ENCODE data around the gene CCL2.
"Not testable (repeated sequence)": the region's sequence is repeated elsewhere in the genome, so short reads cannot be mapped to it uniquely, and the experiment has no call there.

CCL2 gene

DNA sequence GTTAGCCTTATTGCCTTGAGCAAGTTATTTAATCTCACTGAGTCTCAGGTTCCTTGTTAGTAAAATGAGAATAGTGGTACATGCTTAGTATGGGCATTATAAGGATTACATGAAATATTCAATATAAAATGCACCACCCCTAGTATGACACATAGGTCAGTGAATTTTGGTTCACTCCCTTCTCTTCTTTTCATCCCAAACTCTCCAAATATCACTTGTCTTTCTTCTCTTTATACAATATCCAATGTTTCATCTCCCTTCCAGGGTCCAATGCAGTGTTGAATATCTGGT is 28.4 kb upstream of the CCL2 start:
- no peak for ATAC-seq
- TF ChIP-seq OSR1 (CRISPR knock-in tag; IDR thresholded peaks at IDR 0.05) (no peak), ZC3H10 (CRISPR knock-in tag; IDR thresholded peaks at IDR 0.05) (no peak)

GRCh38 chr17:34227293-34227692 is 27.8 kb upstream of the CCL2 start:
- ATAC-seq = not testable (repeated sequence)

- TF ChIP-seq, protein P1, sequence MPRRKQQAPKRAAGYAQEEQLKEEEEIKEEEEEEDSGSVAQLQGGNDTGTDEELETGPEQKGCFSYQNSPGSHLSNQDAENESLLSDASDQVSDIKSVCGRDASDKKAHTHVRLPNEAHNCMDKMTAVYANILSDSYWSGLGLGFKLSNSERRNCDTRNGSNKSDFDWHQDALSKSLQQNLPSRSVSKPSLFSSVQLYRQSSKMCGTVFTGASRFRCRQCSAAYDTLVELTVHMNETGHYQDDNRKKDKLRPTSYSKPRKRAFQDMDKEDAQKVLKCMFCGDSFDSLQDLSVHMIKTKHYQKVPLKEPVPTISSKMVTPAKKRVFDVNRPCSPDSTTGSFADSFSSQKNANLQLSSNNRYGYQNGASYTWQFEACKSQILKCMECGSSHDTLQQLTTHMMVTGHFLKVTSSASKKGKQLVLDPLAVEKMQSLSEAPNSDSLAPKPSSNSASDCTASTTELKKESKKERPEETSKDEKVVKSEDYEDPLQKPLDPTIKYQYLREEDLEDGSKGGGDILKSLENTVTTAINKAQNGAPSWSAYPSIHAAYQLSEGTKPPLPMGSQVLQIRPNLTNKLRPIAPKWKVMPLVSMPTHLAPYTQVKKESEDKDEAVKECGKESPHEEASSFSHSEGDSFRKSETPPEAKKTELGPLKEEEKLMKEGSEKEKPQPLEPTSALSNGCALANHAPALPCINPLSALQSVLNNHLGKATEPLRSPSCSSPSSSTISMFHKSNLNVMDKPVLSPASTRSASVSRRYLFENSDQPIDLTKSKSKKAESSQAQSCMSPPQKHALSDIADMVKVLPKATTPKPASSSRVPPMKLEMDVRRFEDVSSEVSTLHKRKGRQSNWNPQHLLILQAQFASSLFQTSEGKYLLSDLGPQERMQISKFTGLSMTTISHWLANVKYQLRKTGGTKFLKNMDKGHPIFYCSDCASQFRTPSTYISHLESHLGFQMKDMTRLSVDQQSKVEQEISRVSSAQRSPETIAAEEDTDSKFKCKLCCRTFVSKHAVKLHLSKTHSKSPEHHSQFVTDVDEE (CRISPR knock-in tag; IDR thresholded peaks at IDR 0.05) = no peak
- no peak for TF ChIP-seq PATZ1 (CRISPR knock-in tag; IDR thresholded peaks at IDR 0.05; ENCODE audit: borderline replicate concordance)
- TF ChIP-seq BACH2 (CRISPR knock-in tag; IDR thresholded peaks at IDR 0.05; ENCODE audit: borderline replicate concordance) = no peak
- ATAC-seq = no peak
These were observed 27.4 kb upstream of the CCL2 start for GRCh38 chr17:34227707-34228106.

DNA sequence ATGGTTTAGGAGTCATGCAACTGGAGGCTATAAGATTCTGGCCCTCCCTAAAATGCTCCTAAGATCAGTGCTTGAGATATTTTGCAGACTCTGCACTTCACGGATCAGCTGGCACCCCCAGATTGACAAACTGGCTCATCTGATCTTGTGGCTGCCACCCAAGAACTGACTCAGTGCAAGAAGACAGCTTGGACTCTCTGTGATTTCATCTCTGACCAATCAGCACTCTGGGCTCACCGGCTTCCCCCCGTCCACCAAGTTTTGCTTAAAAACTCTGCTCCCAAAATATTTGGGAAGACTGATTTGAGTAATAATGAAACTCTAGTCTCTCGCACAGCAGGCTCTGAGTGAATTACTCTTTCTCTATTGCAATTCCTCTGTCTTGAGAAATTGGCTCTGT is 26.3 kb upstream of the CCL2 start:
- no peak for ATAC-seq
- no peak for TF ChIP-seq PATZ1 (CRISPR knock-in tag; IDR thresholded peaks at IDR 0.05; ENCODE audit: borderline replicate concordance)
- no peak for TF ChIP-seq ZNF565 (CRISPR knock-in tag; conservative IDR thresholded peaks at IDR 0.05; ENCODE audit: low read depth)
- TF ChIP-seq TCF4 (CRISPR knock-in tag; IDR thresholded peaks at IDR 0.05; ENCODE audit: borderline replicate concordance) = no peak
- TF ChIP-seq POU6F1 (CRISPR knock-in tag; IDR thresholded peaks at IDR 0.05; ENCODE audit: borderline replicate concordance, low read depth) = no peak
- TF ChIP-seq, protein P1 (CRISPR knock-in tag; IDR thresholded peaks at IDR 0.05) = no peak
- TF ChIP-seq PPARA (CRISPR knock-in tag; IDR thresholded peaks at IDR 0.05; ENCODE audit: borderline replicate concordance) = no peak
- TF ChIP-seq TOX (CRISPR knock-in tag; IDR thresholded peaks at IDR 0.05; ENCODE audit: borderline replicate concordance) = no peak
- TF ChIP-seq, protein P2, sequence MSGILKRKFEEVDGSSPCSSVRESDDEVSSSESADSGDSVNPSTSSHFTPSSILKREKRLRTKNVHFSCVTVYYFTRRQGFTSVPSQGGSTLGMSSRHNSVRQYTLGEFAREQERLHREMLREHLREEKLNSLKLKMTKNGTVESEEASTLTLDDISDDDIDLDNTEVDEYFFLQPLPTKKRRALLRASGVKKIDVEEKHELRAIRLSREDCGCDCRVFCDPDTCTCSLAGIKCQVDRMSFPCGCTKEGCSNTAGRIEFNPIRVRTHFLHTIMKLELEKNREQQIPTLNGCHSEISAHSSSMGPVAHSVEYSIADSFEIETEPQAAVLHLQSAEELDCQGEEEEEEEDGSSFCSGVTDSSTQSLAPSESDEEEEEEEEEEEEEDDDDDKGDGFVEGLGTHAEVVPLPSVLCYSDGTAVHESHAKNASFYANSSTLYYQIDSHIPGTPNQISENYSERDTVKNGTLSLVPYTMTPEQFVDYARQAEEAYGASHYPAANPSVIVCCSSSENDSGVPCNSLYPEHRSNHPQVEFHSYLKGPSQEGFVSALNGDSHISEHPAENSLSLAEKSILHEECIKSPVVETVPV (CRISPR knock-in tag; IDR thresholded peaks at IDR 0.05) = no peak
- TF ChIP-seq ZNF70 (CRISPR knock-in tag; IDR thresholded peaks at IDR 0.05) = no peak
- no peak for TF ChIP-seq CREB5 (CRISPR knock-in tag; IDR thresholded peaks at IDR 0.05; ENCODE audit: low read depth)
- no peak for TF ChIP-seq ZFP30 (CRISPR knock-in tag; IDR thresholded peaks at IDR 0.05)
- TF ChIP-seq GLIS3 (CRISPR knock-in tag; IDR thresholded peaks at IDR 0.05) = no peak
- TF ChIP-seq ZC3H10 (CRISPR knock-in tag; IDR thresholded peaks at IDR 0.05) = no peak
- no peak for TF ChIP-seq OSR1 (CRISPR knock-in tag; IDR thresholded peaks at IDR 0.05)
- no peak for TF ChIP-seq CSDC2 (CRISPR knock-in tag; IDR thresholded peaks at IDR 0.05)
- TF ChIP-seq SNAI2 (CRISPR knock-in tag; IDR thresholded peaks at IDR 0.05) = no peak

Measured in SK-N-SH treated with all-trans-retinoic acid at 6 μM for 48 hours (cell line).